ENCODE results near the gene SMOC2. TPM values are rescaled to one million over a fixed set of nuclear protein-coding genes. Genes with fewer than 3 reads are reported as not detected.
A peak's percentile ranks its signal among the peaks of the same experiment; 100 is the strongest.

Gene SMOC2
- total RNA-seq, 4 donors from 2014 or later, result 45.8 to 382 (median 160) TPM

DNA sequence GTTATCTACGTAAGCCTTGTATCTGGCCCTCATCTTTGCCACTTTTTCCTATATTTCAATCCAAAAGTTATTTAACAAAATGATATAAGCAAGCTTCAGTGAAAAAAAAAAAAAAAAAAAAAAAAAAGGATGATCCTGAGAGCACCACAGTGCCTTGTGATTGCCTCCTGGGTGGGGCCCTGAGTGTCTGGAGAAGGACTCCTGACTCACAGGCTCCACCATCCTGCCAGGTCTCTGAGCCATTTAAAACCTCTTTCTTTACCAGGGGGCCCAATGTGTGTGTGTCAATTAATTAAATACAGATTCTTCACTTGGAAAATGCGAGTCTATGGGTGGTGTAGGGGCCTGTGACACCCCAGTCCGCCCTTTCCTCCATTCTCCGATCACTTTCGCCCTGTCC lies 105.2 kb downstream of the SMOC2 start:
- TF ChIP-seq POLR2A (IDR thresholded peaks at IDR 0.05), result no peak
- no peak for TF ChIP-seq POLR2AphosphoS5 (IDR thresholded peaks at IDR 0.05)
- no peak for TF ChIP-seq EP300 (IDR thresholded peaks at IDR 0.05)
- TF ChIP-seq, protein P1, sequence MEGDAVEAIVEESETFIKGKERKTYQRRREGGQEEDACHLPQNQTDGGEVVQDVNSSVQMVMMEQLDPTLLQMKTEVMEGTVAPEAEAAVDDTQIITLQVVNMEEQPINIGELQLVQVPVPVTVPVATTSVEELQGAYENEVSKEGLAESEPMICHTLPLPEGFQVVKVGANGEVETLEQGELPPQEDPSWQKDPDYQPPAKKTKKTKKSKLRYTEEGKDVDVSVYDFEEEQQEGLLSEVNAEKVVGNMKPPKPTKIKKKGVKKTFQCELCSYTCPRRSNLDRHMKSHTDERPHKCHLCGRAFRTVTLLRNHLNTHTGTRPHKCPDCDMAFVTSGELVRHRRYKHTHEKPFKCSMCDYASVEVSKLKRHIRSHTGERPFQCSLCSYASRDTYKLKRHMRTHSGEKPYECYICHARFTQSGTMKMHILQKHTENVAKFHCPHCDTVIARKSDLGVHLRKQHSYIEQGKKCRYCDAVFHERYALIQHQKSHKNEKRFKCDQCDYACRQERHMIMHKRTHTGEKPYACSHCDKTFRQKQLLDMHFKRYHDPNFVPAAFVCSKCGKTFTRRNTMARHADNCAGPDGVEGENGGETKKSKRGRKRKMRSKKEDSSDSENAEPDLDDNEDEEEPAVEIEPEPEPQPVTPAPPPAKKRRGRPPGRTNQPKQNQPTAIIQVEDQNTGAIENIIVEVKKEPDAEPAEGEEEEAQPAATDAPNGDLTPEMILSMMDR (IDR thresholded peaks at IDR 0.05), result no peak
- ATAC-seq, result peak; percentile 70
- WGBS, 2 donors (ENCODE audit: low coverage in 1 of 2), result 67 to 86% methylated on average over 1 to 3 of the region's 5 CpGs

DNA sequence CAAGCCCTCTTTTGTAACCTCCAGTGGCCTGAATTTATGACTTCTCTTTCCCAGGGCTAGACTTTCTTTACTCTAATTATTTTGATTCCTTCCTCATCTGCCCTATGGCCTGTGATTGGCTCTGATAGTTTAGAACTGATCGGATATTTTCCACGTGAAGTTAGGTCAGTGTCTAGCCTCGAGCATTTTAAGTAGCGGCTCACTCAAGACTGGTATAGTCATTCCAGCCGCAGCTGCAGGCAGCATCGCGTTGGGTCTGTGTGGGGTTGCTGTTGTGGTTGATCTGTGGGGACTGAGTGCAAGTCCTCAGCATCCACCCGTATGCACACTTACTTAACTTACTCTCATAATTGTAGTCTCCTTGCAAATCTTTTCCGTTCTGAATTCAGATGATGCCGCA lies 105.7 kb downstream of the SMOC2 start:
- no peaks in the 10 kb centered on the region for H3K27me3 ChIP-seq
- no peak for ATAC-seq
- H3K36me3 ChIP-seq, result peaks cover 0 to 28% of the 10 kb centered on the region in 2 donors
- no peaks in the 10 kb centered on the region for H3K9me3 ChIP-seq
- H3K27ac ChIP-seq, result peak overlapping the region; percentile 32 to 76 (median 62)
- H3K4me3 ChIP-seq, result no peak overlapping the region
- WGBS, 2 donors (ENCODE audit: low coverage in 1 of 2), result 82 to 94% methylated on average over 3 to 6 of the region's 10 CpGs
- peaks cover 0 to 13% (median 7%) of the 10 kb centered on the region in 3 donors for H3K4me1 ChIP-seq
- TF ChIP-seq, protein P1 (IDR thresholded peaks at IDR 0.05), result no peak
- TF ChIP-seq POLR2AphosphoS5 (IDR thresholded peaks at IDR 0.05) (no peak), EP300 (IDR thresholded peaks at IDR 0.05) (no peak), POLR2A (IDR thresholded peaks at IDR 0.05) (no peak)

More for the DNA sequence above, 105.2 kb downstream of the SMOC2 start:
- H3K27me3 ChIP-seq, result no peaks in the 10 kb centered on the region
- H3K36me3 ChIP-seq, result peaks cover 0 to 23% of the 10 kb centered on the region in 2 donors
- no peaks in the 10 kb centered on the region for H3K9me3 ChIP-seq
- peak overlapping the region; percentile 32 to 76 (median 62) for H3K27ac ChIP-seq
- H3K4me1 ChIP-seq, result peaks cover 0 to 18% (median 12%) of the 10 kb centered on the region in 3 donors
- no peak overlapping the region for H3K4me3 ChIP-seq

DNA sequence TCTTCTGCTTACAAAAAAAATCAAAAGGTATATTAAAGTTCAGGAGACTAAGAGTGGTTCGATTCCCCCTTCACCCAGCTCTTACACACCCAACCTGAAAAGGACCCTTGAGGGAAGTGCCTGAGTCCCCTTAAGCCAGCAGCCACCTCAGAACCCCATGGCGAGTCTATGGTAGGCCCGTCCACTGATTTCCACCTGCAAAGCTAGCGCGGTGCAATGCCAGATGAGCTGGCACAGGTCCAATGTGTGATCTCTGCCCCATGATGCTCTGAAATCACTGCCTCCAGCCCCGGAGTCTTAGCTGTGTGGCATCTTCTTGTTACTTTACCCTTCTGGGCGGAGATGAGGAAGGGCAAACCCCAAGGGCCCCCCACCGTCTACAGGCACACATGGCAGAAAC lies 109.3 kb downstream of the SMOC2 start:
- Histone ChIP-seq H3K9me3 (no peaks in the 10 kb centered on the region), H3K4me1 (peaks cover 0 to 2% (median 0%) of the 10 kb centered on the region in 3 donors), H3K36me3 (peaks cover 0 to 43% of the 10 kb centered on the region in 2 donors), H3K27ac (no peak overlapping the region), H3K27me3 (no peaks in the 10 kb centered on the region), H3K4me3 (no peak overlapping the region)
- ATAC-seq, result no peak
- TF ChIP-seq POLR2A (IDR thresholded peaks at IDR 0.05) (no peak), POLR2AphosphoS5 (IDR thresholded peaks at IDR 0.05) (no peak)
- TF ChIP-seq, protein P1 (IDR thresholded peaks at IDR 0.05), result no peak
- WGBS, 2 donors (ENCODE audit: low coverage in 1 of 2), result 80 to 94% methylated on average over 3 to 5 of the region's 8 CpGs

DNA sequence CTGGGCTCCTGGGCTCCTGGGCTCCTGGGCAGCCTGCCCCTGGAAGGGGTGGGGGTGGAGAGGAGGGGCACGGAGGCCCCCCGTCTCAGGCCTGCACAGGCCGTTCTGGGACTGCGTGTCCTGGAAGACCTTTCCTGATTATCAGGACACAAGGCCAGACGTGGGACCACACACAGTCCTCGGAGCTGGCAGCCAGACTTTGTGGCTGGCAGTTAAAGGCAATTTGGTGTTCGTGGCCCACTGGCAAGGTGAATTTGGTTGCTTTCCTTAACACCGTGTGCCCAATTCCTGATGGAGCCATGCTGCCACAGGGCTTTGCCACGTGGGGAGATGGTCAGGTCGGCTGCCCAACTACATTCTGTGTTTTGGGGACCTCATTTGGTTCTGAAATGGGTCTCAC lies 113.5 kb downstream of the SMOC2 start:
- Histone ChIP-seq H3K27me3 (no peaks in the 10 kb centered on the region), H3K36me3 (peaks cover 0 to 45% of the 10 kb centered on the region in 2 donors), H3K4me1 (no peaks in the 10 kb centered on the region), H3K9me3 (no peaks in the 10 kb centered on the region), H3K27ac (no peak overlapping the region), H3K4me3 (no peak overlapping the region)
- peak; percentile 12 for TF ChIP-seq POLR2AphosphoS5 (IDR thresholded peaks at IDR 0.05)
- TF ChIP-seq POLR2A (IDR thresholded peaks at IDR 0.05), result no peak
- no peak for ATAC-seq
- 51 to 100% methylated on average over 1 to 3 of the region's 10 CpGs for WGBS, 2 donors (ENCODE audit: low coverage in 1 of 2)

GRCh38 chr6:168554898-168555617 lies 114.1 kb downstream of the SMOC2 start:
- peaks cover 0 to 44% of the 10 kb centered on the region in 2 donors for H3K36me3 ChIP-seq
- H3K27me3 ChIP-seq, result no peaks in the 10 kb centered on the region
- H3K9me3 ChIP-seq, result no peaks in the 10 kb centered on the region
- H3K27ac ChIP-seq, result no peak overlapping the region
- H3K4me1 ChIP-seq, result no peaks in the 10 kb centered on the region
- 91 to 99% methylated on average over 13 to 18 of the region's 33 CpGs for WGBS, 2 donors (ENCODE audit: low coverage in 1 of 2)
- no peak overlapping the region for H3K4me3 ChIP-seq
- TF ChIP-seq EP300 (IDR thresholded peaks at IDR 0.05), result no peak
- no peak for TF ChIP-seq POLR2AphosphoS5 (IDR thresholded peaks at IDR 0.05)
- TF ChIP-seq POLR2A (IDR thresholded peaks at IDR 0.05), result no peak
- TF ChIP-seq, protein P1 (IDR thresholded peaks at IDR 0.05), result no peak
- ATAC-seq, result no peak
